Measurements from ENCODE around the gene TNFRSF19. TPM values are rescaled to one million over a fixed set of nuclear protein-coding genes. Genes with fewer than 3 reads are reported as not detected.

Gene TNFRSF19
- total RNA-seq, 3 donors from 2014 or later (not counting 1 experiment from before 2014, with no cell fraction given), result 0.07 to 0.60 (median 0.36) TPM

GRCh38 chr13:23722726-23723453 is 152.7 kb downstream of the TNFRSF19 start:
- Mint-ChIP-seq H3K27me3 (ENCODE audit: low read depth in 2 of 2) (no peaks in the 10 kb centered on the region), H3K9me3 (no peaks in the 10 kb centered on the region), H3K36me3 (no peaks in the 10 kb centered on the region), H3K27ac (no peak overlapping the region), H3K4me1 (no peaks in the 10 kb centered on the region), H3K4me3 (no peak overlapping the region)
- H3K27ac ChIP-seq (ENCODE audit: low read length), result no peak overlapping the region
- DNase-seq (no peak), ATAC-seq (no peak)
- no peak for TF ChIP-seq CTCF (IDR thresholded peaks at IDR 0.05)
- no peak overlapping the region for H3K4me3 ChIP-seq (ENCODE audit: low read length)
- intact Hi-C loops (cut with micrococcal nuclease), result no loop called here
- no peaks in the 10 kb centered on the region for H3K4me1 ChIP-seq (ENCODE audit: control insufficient read depth, insufficient read depth, low read length)
- no peaks in the 10 kb centered on the region for H3K27me3 ChIP-seq (ENCODE audit: control insufficient read depth, insufficient read depth, low read length)
- no peaks in the 10 kb centered on the region for H3K9me3 ChIP-seq (ENCODE audit: control insufficient read depth, insufficient read depth, low read length)
- WGBS (ENCODE audit: insufficient coverage), result 78% methylated on average over 4 of the region's 6 CpGs
- no peaks in the 10 kb centered on the region for H3K36me3 ChIP-seq (ENCODE audit: control insufficient read depth, insufficient read depth, low read length)

- Histone ChIP-seq H3K36me3 (ENCODE audit: control insufficient read depth, insufficient read depth, low read length) (no peaks in the 10 kb centered on the region), H3K27ac (ENCODE audit: low read length) (no peak overlapping the region), H3K9me3 (ENCODE audit: control insufficient read depth, insufficient read depth, low read length) (no peaks in the 10 kb centered on the region), H3K4me3 (ENCODE audit: low read length) (no peak overlapping the region), H3K4me1 (ENCODE audit: control insufficient read depth, insufficient read depth, low read length) (no peaks in the 10 kb centered on the region), H3K27me3 (ENCODE audit: control insufficient read depth, insufficient read depth, low read length) (no peaks in the 10 kb centered on the region)
- 40% methylated on average over 1 of the region's 1 CpG for WGBS (ENCODE audit: insufficient coverage)
- H3K36me3 Mint-ChIP-seq, result no peaks in the 10 kb centered on the region
- TF ChIP-seq CTCF (IDR thresholded peaks at IDR 0.05), result no peak
- ATAC-seq (no peak), DNase-seq (no peak)
- no peaks in the 10 kb centered on the region for H3K27me3 Mint-ChIP-seq (ENCODE audit: low read depth in 2 of 2)
- intact Hi-C loops (cut with micrococcal nuclease), result no loop called here
- H3K4me1 Mint-ChIP-seq, result no peaks in the 10 kb centered on the region
- H3K4me3 Mint-ChIP-seq, result no peak overlapping the region
- H3K27ac Mint-ChIP-seq, result no peak overlapping the region
- H3K9me3 Mint-ChIP-seq, result no peaks in the 10 kb centered on the region
Observed at GRCh38 chr13:23723471-23723870, 153.3 kb downstream of the TNFRSF19 start.

- no peak overlapping the region for H3K4me3 ChIP-seq (ENCODE audit: low read length)
- Mint-ChIP-seq H3K36me3 (no peaks in the 10 kb centered on the region), H3K4me3 (no peak overlapping the region), H3K27ac (no peak overlapping the region), H3K4me1 (no peaks in the 10 kb centered on the region), H3K9me3 (no peaks in the 10 kb centered on the region), H3K27me3 (ENCODE audit: low read depth in 2 of 2) (no peaks in the 10 kb centered on the region)
- no peak for TF ChIP-seq CTCF (IDR thresholded peaks at IDR 0.05)
- peaks cover 4% of the 10 kb centered on the region for H3K36me3 ChIP-seq (ENCODE audit: control insufficient read depth, insufficient read depth, low read length)
- ATAC-seq, result no peak
- H3K27ac ChIP-seq (ENCODE audit: low read length), result no peak overlapping the region
- DNase-seq, result no peak
- no peaks in the 10 kb centered on the region for H3K4me1 ChIP-seq (ENCODE audit: control insufficient read depth, insufficient read depth, low read length)
- 98% methylated on average over 6 of the region's 7 CpGs for WGBS (ENCODE audit: insufficient coverage)
- H3K9me3 ChIP-seq (ENCODE audit: control insufficient read depth, insufficient read depth, low read length), result no peaks in the 10 kb centered on the region
- intact Hi-C loops (cut with micrococcal nuclease), result no loop called here
- H3K27me3 ChIP-seq (ENCODE audit: control insufficient read depth, insufficient read depth, low read length), result no peaks in the 10 kb centered on the region
Observed at GRCh38 chr13:23724196-23724970, 154.2 kb downstream of the TNFRSF19 start.

Other genes with a start within 250 kb of the TNFRSF19 start
- gene SACS, start 136.7 kb upstream of the TNFRSF19 start, total RNA-seq, result 10 to 100 TPM in 2 of 3 donors, 1 to 10 TPM in 1; 10.0 to 13.1 (median 13.0) TPM